GM12873 (cell line): ENCODE results near the gene QKI.

Experiments used
- TF ChIP-seq, protein P1 (sequence below): IDR thresholded peaks from 2 replicates; pipeline ENCODE4 v1.5.1; 2012; ENCODE audit warnings: low read depth, mild to moderate bottlenecking, moderate library complexity, low read length, control low read depth; ENCODE audit not compliant: insufficient read depth; ENCODE audit errors: missing control alignments

QKI gene

DNA sequence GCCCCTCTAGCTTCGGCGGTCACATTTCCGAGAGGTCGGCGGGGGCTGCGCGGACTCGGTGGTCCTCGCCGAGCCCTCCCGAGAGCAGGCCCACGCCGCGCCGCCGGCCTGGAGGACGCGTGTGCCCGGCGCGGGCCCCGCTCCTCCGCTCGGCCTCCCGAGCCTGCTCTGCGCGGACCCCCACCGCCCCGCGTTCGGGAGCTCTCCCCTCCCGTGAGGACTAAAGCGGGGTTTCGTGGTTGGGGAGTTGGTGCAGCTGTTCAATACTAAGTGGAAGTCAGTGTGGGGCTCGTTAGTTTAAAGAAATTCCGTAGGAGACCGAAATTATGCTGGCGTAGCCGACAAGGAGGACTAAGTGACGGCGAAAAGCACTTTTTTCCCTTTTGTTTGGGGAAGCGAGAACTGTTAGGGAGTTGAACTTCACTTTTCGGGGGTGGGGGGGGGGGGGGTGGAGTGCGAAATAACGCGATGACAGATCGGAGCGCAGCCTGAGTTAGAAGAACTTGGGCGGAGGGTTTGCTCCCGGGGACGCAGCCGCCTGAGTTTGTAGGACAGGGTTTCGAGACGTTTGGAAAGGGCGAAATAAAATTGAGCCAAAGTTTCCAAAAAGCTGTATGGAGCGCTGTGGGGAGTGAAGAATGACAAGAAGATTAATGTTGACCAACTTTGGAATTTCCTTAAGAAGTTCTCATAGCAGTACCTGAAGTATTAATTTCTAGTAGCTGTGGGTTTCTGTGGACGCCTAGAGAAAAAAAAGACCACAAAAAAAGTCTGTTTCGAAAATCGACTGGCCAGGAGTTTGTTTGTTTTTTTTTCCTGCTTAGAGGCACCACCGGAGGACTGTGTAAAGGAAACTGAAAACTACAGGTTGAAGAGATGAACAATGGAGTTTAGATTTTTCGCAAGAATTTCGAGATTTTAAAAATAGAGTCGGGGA lies 1.4 kb downstream of the QKI start:
- TF ChIP-seq, protein P1, sequence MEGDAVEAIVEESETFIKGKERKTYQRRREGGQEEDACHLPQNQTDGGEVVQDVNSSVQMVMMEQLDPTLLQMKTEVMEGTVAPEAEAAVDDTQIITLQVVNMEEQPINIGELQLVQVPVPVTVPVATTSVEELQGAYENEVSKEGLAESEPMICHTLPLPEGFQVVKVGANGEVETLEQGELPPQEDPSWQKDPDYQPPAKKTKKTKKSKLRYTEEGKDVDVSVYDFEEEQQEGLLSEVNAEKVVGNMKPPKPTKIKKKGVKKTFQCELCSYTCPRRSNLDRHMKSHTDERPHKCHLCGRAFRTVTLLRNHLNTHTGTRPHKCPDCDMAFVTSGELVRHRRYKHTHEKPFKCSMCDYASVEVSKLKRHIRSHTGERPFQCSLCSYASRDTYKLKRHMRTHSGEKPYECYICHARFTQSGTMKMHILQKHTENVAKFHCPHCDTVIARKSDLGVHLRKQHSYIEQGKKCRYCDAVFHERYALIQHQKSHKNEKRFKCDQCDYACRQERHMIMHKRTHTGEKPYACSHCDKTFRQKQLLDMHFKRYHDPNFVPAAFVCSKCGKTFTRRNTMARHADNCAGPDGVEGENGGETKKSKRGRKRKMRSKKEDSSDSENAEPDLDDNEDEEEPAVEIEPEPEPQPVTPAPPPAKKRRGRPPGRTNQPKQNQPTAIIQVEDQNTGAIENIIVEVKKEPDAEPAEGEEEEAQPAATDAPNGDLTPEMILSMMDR = no peak

DNA sequence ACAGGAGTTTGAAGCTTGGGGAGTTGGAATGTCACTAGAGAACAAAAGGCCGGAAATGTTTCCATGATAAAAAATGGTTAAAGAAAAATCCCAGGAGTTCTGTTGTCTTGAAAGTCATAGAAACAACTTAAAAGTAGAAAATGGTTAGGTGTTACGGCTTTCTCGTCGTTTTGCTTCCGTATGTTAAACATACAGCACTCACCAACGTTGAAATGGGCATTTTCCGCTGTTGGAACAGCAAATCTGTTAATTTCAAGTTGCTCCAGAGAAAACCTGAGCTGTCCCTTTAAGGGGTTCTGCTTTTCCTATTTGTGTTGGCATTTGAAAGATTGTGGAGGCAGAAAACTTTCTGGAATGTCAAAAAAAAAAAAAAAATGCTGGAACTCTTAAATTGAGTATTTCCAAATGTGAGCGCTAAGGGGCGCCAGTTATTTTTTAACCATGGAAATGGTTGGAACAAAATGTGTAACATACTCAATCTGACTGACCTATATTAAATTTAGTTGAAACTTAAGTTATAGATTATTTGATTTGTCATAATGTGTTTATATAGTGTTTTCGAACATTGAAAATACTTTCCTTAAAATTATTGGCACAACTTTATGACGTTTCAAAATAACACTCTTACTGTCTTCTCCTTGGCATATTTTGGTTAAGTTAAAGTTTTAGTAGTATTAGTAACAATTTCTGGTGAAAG lies 2.2 kb downstream of the QKI start:
- TF ChIP-seq, protein P1 = peak; percentile 45

DNA sequence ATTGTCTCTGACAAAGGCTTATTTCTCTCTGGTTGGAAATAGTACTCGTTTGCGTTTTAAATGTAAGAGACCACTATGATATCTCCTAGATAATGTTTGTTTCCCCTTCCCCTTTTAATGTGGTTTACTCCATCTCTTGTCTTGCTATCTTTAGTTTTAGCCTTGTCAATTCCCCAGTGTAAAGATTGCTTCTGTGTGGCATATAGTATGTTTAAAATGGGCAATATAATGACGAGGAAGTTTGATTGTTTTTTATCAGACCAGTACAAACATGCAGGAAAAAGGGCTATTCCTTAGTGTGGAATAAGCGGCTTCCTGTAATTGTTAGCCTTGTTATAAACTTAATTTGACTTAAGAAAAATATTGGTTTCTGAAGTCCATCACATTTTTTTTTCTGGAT lies 3.1 kb downstream of the QKI start:
- TF ChIP-seq, protein P1 = no peak

DNA sequence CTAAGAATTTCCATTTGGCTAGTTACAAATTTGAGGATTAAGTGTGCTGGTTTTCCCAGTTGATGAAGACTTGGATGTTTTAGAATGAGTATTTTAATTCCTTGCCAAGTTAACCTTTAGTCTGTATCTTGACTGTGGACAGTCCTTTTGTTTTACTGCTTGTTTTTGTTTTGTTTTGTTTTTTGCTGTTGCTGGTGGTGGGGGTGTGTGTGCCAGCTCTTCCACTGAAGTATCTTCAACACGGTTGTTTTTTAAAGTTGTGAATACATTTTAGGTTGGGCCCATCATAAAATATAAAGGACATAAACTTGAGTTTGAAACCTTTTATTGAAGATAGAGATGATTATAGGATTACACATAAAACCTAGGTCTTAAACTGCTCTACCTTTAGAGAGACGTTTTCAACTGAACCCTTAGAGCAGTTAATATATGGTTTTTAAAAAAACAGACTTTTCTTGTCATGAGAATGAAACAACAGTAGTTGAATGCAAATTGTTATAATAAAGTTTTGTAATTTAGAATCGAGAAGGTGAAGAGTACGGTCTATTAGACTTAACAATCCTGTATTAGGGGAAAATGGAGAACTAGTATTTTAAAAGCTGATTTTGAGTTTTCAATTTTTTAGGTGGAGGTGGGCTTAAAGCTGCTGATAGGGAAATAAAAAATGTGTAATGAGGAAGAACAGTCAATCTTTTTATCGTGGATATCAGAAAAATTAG lies 4.0 kb downstream of the QKI start:
- TF ChIP-seq, protein P1 = no peak

DNA sequence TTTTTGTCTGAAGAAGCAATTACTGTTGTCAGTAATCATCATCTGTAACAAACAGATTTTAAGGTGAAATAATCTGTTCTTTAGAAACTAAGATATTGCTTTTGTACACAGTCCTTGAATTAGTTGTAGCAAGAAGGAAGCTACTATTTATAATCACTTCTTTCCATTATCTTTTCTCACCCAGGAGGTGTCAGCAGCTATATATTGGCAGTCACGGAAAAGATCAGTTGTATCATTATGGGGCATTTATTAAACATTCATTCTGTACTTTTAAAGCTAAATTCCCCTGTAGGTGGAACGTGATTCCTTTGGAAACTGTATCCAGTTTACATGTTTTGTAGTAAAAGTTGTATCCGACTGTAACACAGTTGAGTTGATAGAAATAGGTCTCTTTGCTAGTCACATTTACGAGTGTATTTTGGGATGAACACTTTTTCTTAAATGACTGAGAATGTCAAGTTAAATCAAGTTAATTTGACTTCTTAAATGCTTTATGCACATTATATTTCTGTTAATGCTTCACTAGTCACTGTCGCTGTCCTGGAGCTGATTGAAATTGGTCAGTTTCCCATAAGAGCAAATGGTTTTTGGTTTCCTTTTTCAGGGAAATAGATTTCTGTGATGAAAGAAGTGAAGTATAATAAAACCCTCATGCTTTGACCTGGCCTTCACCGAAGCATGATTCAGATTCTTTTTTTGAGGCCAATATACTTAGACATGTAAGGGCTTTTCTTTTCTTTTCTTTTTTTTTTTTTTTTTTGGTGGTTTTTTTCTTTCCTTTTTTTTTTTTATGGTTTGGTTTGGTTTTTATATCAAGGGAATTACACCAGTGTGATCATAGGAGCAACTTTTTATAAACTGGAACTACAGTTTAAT lies 5.1 kb downstream of the QKI start:
- TF ChIP-seq, protein P1 = no peak

DNA sequence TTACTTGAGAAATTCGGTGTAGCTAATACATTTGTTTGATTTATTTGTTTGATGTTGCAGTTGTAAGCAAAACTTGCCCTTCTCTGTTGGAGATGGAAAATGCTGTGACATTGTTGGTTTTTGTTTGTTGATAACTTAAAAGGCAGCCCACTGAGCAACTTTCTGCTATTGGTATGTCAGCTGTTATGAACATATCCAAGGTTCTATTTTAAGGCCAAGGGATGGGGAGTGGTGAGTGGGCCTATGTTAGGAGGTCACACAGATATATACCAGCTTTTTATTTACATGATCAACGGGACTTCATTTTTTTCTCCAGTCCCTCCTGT lies 5.7 kb downstream of the QKI start:
- TF ChIP-seq, protein P1 = no peak
